K562 (cell line): Measurements from ENCODE around the gene PRKG2.

Source experiments
- CAMTA2 ChIP-seq: fragments of 250-450 bp; sonication (Bioruptor Pico); conservative IDR thresholded peaks from 2 replicates; pipeline ENCODE4 v1.5.1; 2022
- CSDE1 ChIP-seq, 2 experiments: fragments of 450-650 bp; IDR thresholded peaks; 2 replicates each; pipeline ENCODE4 v1.6.1; 2016; ENCODE audit warnings: mild to moderate bottlenecking in 1 of 2
- HCFC1 ChIP-seq: IDR thresholded peaks from 2 replicates; pipeline ENCODE4 v1.6.1; 2012; ENCODE audit warnings: low read depth, low read length, improper control_type of control experiment
- KDM2B ChIP-seq: fragments of 250-450 bp; sonication (Bioruptor Pico); IDR thresholded peaks from 2 replicates; pipeline ENCODE4 v1.8.0; 2021; ENCODE audit warnings: mild to moderate bottlenecking, moderate library complexity
- LARP7 ChIP-seq: fragments of 450-650 bp; IDR thresholded peaks from 2 replicates; pipeline ENCODE4 v1.6.1; 2016
- MAFG ChIP-seq: fragments of 450-650 bp; conservative IDR thresholded peaks from 2 replicates; pipeline ENCODE4 v1.6.1; 2016; ENCODE audit warnings: missing genetic modification characterization, missing compliant biosample characterization
- POLR2A ChIP-seq: fragments of 450-650 bp; conservative IDR thresholded peaks from 2 replicates; pipeline ENCODE4 v1.6.1; 2016
- TAF1 ChIP-seq: IDR thresholded peaks from 2 replicates; pipeline ENCODE4 v1.6.1; 2011; ENCODE audit warnings: mild to moderate bottlenecking, low read length, moderate library complexity; ENCODE audit not compliant: insufficient read depth, control insufficient read depth, severe bottlenecking; ENCODE audit errors: extremely low read depth
- YY1 ChIP-seq, 3 experiments: IDR thresholded peaks; 2 replicates each; pipeline ENCODE4 v1.6.1; 2011; ENCODE audit warnings: low read length in 2 of 3, mild to moderate bottlenecking in 2 of 3, moderate library complexity in 2 of 3, borderline replicate concordance in 1 of 3, control low read depth in 1 of 3, low read depth in 1 of 3; ENCODE audit not compliant: insufficient read depth in 3 of 3, insufficient replicate concordance in 2 of 3, control insufficient read depth in 1 of 3, insufficient read length in 1 of 3; ENCODE audit errors: extremely low read depth in 1 of 3
- ZNF24 ChIP-seq: fragments of 450-650 bp; IDR thresholded peaks from 2 replicates; pipeline ENCODE4 v1.6.1; 2016
- TF ChIP-seq, protein P1 (sequence below): fragments of 250-450 bp; sonication (Bioruptor Pico); IDR thresholded peaks from 2 replicates; pipeline ENCODE4 v1.4.0; 2020; ENCODE audit warnings: mild to moderate bottlenecking, moderate library complexity
- TF ChIP-seq, protein P2 (sequence below): sonication (generic); formaldehyde crosslinking; IDR thresholded peaks from 2 replicates; pipeline ENCODE4 v1.5.0; 2020; ENCODE audit warnings: missing genetic modification reagents
- TF ChIP-seq, protein P3 (sequence below), 2 experiments: fragments of 450-650 bp; formaldehyde crosslinking in 1 of 2; IDR thresholded peaks; 2 replicates each; pipeline versions ENCODE4 v1.4.0 to v1.6.1; 2014 to 2020; ENCODE audit warnings: mild to moderate bottlenecking in 2 of 2, borderline replicate concordance in 1 of 2, low read depth in 1 of 2
- TF ChIP-seq, protein P4 (sequence below): sonication (generic); formaldehyde crosslinking; IDR thresholded peaks from 2 replicates; pipeline ENCODE4 v1.9.0; 2022; ENCODE audit warnings: mild to moderate bottlenecking, missing genetic modification reagents

DNA sequence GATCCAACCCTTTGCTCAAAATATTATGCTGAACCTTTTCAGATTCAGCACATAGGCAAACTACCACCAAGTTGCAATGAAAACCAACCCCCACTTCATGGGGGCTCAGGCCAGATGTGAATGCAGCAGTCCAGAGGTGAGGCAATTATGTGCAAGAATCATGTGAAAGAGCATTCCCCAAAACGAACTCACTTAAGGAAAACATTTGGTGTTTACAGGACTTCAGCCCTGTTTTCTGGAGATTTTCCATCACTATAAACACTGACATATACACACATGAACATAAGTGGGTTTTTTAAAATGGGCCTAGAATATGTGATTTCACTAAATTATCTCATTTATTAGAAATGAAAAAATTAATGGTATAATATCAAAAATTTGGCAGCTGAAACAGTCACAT lies 153.0 kb downstream of the PRKG2 start:
- TF ChIP-seq, protein P1, sequence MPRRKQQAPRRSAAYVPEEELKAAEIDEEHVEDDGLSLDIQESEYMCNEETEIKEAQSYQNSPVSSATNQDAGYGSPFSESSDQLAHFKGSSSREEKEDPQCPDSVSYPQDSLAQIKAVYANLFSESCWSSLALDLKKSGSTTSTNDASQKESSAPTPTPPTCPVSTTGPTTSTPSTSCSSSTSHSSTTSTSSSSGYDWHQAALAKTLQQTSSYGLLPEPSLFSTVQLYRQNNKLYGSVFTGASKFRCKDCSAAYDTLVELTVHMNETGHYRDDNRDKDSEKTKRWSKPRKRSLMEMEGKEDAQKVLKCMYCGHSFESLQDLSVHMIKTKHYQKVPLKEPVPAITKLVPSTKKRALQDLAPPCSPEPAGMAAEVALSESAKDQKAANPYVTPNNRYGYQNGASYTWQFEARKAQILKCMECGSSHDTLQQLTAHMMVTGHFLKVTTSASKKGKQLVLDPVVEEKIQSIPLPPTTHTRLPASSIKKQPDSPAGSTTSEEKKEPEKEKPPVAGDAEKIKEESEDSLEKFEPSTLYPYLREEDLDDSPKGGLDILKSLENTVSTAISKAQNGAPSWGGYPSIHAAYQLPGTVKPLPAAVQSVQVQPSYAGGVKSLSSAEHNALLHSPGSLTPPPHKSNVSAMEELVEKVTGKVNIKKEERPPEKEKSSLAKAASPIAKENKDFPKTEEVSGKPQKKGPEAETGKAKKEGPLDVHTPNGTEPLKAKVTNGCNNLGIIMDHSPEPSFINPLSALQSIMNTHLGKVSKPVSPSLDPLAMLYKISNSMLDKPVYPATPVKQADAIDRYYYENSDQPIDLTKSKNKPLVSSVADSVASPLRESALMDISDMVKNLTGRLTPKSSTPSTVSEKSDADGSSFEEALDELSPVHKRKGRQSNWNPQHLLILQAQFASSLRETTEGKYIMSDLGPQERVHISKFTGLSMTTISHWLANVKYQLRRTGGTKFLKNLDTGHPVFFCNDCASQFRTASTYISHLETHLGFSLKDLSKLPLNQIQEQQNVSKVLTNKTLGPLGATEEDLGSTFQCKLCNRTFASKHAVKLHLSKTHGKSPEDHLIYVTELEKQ (CRISPR knock-in tag), result no peak
- TF ChIP-seq HCFC1 (no peak), CSDE1 (IDR thresholded peaks at IDR 0.05) (no peak), LARP7 (no peak), KDM2B (CRISPR knock-in tag) (no peak), POLR2A (no peak), YY1 (IDR thresholded peaks at IDR 0.05; ENCODE audit: borderline replicate concordance in 1 of 3, control insufficient read depth in 1 of 3, extremely low read depth in 1 of 3, insufficient read depth in 3 of 3, insufficient read length in 1 of 3, insufficient replicate concordance in 2 of 3, low read depth in 1 of 3, low read length in 2 of 3) (no peak), ZNF24 (no peak), CAMTA2 (CRISPR knock-in tag) (no peak), TAF1 (no peak), MAFG (tag) (no peak)
- TF ChIP-seq, protein P2, sequence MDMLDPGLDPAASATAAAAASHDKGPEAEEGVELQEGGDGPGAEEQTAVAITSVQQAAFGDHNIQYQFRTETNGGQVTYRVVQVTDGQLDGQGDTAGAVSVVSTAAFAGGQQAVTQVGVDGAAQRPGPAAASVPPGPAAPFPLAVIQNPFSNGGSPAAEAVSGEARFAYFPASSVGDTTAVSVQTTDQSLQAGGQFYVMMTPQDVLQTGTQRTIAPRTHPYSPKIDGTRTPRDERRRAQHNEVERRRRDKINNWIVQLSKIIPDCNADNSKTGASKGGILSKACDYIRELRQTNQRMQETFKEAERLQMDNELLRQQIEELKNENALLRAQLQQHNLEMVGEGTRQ (CRISPR knock-in tag), result no peak
- TF ChIP-seq, protein P3, sequence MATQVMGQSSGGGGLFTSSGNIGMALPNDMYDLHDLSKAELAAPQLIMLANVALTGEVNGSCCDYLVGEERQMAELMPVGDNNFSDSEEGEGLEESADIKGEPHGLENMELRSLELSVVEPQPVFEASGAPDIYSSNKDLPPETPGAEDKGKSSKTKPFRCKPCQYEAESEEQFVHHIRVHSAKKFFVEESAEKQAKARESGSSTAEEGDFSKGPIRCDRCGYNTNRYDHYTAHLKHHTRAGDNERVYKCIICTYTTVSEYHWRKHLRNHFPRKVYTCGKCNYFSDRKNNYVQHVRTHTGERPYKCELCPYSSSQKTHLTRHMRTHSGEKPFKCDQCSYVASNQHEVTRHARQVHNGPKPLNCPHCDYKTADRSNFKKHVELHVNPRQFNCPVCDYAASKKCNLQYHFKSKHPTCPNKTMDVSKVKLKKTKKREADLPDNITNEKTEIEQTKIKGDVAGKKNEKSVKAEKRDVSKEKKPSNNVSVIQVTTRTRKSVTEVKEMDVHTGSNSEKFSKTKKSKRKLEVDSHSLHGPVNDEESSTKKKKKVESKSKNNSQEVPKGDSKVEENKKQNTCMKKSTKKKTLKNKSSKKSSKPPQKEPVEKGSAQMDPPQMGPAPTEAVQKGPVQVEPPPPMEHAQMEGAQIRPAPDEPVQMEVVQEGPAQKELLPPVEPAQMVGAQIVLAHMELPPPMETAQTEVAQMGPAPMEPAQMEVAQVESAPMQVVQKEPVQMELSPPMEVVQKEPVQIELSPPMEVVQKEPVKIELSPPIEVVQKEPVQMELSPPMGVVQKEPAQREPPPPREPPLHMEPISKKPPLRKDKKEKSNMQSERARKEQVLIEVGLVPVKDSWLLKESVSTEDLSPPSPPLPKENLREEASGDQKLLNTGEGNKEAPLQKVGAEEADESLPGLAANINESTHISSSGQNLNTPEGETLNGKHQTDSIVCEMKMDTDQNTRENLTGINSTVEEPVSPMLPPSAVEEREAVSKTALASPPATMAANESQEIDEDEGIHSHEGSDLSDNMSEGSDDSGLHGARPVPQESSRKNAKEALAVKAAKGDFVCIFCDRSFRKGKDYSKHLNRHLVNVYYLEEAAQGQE (IDR thresholded peaks at IDR 0.05; ENCODE audit: borderline replicate concordance), result no peak
- TF ChIP-seq, protein P3 (CRISPR knock-in tag; IDR thresholded peaks at IDR 0.05; ENCODE audit: low read depth), result no peak
- TF ChIP-seq, protein P4, sequence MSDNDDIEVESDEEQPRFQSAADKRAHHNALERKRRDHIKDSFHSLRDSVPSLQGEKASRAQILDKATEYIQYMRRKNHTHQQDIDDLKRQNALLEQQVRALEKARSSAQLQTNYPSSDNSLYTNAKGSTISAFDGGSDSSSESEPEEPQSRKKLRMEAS (CRISPR knock-in tag), result no peak
